ENCODE results near the gene SLC22A5.

DNA sequence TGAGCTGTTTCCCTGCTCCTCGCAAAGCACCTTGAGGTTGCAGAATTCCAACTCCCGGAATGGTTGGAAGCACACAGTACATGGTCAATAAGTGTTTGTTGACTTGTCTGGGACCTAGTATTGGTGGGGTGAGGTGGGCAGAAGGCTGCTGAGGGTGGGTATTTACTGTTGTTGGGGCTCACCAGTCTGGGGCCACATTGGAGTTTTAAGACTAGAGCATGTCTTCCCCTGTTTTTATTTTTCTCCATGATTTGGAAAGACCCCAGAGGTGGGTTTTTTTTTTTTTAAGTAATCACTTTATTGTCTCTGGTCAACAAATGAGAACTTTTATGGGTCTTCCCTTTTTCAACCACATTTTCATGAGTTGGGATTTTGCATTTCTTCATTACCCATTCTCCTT, 65.9 kb downstream of the SLC22A5 start:
- TF ChIP-seq, protein P1, sequence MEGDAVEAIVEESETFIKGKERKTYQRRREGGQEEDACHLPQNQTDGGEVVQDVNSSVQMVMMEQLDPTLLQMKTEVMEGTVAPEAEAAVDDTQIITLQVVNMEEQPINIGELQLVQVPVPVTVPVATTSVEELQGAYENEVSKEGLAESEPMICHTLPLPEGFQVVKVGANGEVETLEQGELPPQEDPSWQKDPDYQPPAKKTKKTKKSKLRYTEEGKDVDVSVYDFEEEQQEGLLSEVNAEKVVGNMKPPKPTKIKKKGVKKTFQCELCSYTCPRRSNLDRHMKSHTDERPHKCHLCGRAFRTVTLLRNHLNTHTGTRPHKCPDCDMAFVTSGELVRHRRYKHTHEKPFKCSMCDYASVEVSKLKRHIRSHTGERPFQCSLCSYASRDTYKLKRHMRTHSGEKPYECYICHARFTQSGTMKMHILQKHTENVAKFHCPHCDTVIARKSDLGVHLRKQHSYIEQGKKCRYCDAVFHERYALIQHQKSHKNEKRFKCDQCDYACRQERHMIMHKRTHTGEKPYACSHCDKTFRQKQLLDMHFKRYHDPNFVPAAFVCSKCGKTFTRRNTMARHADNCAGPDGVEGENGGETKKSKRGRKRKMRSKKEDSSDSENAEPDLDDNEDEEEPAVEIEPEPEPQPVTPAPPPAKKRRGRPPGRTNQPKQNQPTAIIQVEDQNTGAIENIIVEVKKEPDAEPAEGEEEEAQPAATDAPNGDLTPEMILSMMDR (IDR thresholded peaks at IDR 0.05; ENCODE audit: poor library complexity): no peak
- TF ChIP-seq EZH2 (IDR thresholded peaks at IDR 0.05; ENCODE audit: borderline replicate concordance) (no peak), EZH2phosphoT487 (IDR thresholded peaks at IDR 0.05; ENCODE audit: low read depth, severe bottlenecking, unreplicated experiment) (no peak)

Data from hepatocyte (in vitro differentiated cells).